Activated CD8-positive, alpha-beta memory T cell treated with anti-CD3 and anti-CD28 coated beads for 36 hours (primary cell): ENCODE results near the gene SPAG16. TPM values are rescaled to one million over a fixed set of nuclear protein-coding genes. Genes with fewer than 3 reads are reported as not detected.
"Not testable (repeated sequence)": the region's sequence is repeated elsewhere in the genome, so short reads cannot be mapped to it uniquely, and the experiment has no call there.

ENCODE experiments used
- CTCF ChIA-PET: fragments of 350-600 bp; sonication (Branson Sonifier 250); formaldehyde crosslinking; loops from one replicate; lab custom pipeline; 2021; ENCODE audit warnings: antibody characterized with exemption; lab: Charles Lee
- POLR2A ChIA-PET: fragments of 350-600 bp; sonication (Branson Sonifier 250); formaldehyde crosslinking; loops from one replicate; lab custom pipeline; 2021; ENCODE audit warnings: antibody characterized with exemption; lab: Charles Lee
- total RNA-seq, 2 experiments: library from RNA; stranded (reverse); gene quantifications; one replicate each; pipeline ENCODE4 v1.2.3, GENCODE V29; 2021

The SPAG16 gene
- total RNA-seq, 2 experiments from 2014 or later, result 7.0 to 10.3 TPM

GRCh38 chr2:213265679-213266078 is 18.6 kb upstream of the SPAG16 start:
- POLR2A ChIA-PET, result no interaction called here
- CTCF ChIA-PET, result no interaction called here

GRCh38 chr2:213266421-213266820 is 17.8 kb upstream of the SPAG16 start:
- ChIA-PET CTCF (no interaction called here), POLR2A (no interaction called here)

- ChIA-PET CTCF (no interaction called here), POLR2A (no interaction called here)
These were observed 12.3 kb upstream of the SPAG16 start for GRCh38 chr2:213271947-213272346.

GRCh38 chr2:213274143-213274542 is 10.1 kb upstream of the SPAG16 start:
- CTCF ChIA-PET, result no interaction called here
- POLR2A ChIA-PET, result no interaction called here

GRCh38 chr2:213275265-213275664 is 9.0 kb upstream of the SPAG16 start:
- POLR2A ChIA-PET, result no interaction called here
- CTCF ChIA-PET, result no interaction called here

- CTCF ChIA-PET, POLR2A ChIA-PET: not testable (repeated sequence)
These were observed 7.1 kb upstream of the SPAG16 start for GRCh38 chr2:213277134-213277533.

GRCh38 chr2:213279116-213279620 is 5.1 kb upstream of the SPAG16 start:
- ChIA-PET POLR2A (no interaction called here), CTCF (no interaction called here)

GRCh38 chr2:213279971-213280370 is 4.3 kb upstream of the SPAG16 start:
- POLR2A ChIA-PET, result no interaction called here
- CTCF ChIA-PET, result no interaction called here

- ChIA-PET POLR2A (no interaction called here), CTCF (no interaction called here)
These were observed 3.1 kb upstream of the SPAG16 start for GRCh38 chr2:213281156-213281555.

- POLR2A ChIA-PET, result no interaction called here
These were observed 1.1 kb downstream of the SPAG16 start for GRCh38 chr2:213285404-213285803.

GRCh38 chr2:213286161-213286560 is 1.9 kb downstream of the SPAG16 start:
- CTCF ChIA-PET, result no interaction called here
- POLR2A ChIA-PET, result no interaction called here

More at GRCh38 chr2:213285404-213285803, 1.1 kb downstream of the SPAG16 start:
- CTCF ChIA-PET, result no interaction called here

GRCh38 chr2:213288913-213289700 is 4.8 kb downstream of the SPAG16 start:
- ChIA-PET POLR2A (no interaction called here), CTCF (no interaction called here)

GRCh38 chr2:213290501-213290900 is 6.2 kb downstream of the SPAG16 start:
- CTCF ChIA-PET, result no interaction called here
- POLR2A ChIA-PET, result no interaction called here

- POLR2A ChIA-PET, result no interaction called here
- CTCF ChIA-PET, result no interaction called here
These were observed 12.0 kb downstream of the SPAG16 start for GRCh38 chr2:213296270-213296669.

- CTCF ChIA-PET, result no interaction called here
- POLR2A ChIA-PET, result no interaction called here
These were observed 22.2 kb downstream of the SPAG16 start for GRCh38 chr2:213306316-213306942.

GRCh38 chr2:213315168-213315876 is 31.1 kb downstream of the SPAG16 start:
- CTCF ChIA-PET, result no interaction called here
- POLR2A ChIA-PET, result no interaction called here

- ChIA-PET POLR2A (no interaction called here), CTCF (interaction anchor here (0.6 kb wide), 1 partner anchor 645 kb away, joined by 3 read pairs; no protein-coding TSS in a partner anchor)
These were observed 31.9 kb downstream of the SPAG16 start for GRCh38 chr2:213316001-213316735.

GRCh38 chr2:213317929-213318328 is 33.7 kb downstream of the SPAG16 start:
- ChIA-PET CTCF (no interaction called here), POLR2A (no interaction called here)

- CTCF ChIA-PET, result no interaction called here
- POLR2A ChIA-PET, result no interaction called here
These were observed 36.3 kb downstream of the SPAG16 start for GRCh38 chr2:213320604-213321003.
